ENCODE results near the gene STARD3. TPM values are rescaled to one million over a fixed set of nuclear protein-coding genes. Genes with fewer than 3 reads are reported as not detected.

The STARD3 gene
- total RNA-seq, 4 donors from 2014 or later = 102 to 212 (median 145) TPM

- Histone ChIP-seq H3K36me3 (peaks cover 0 to 13% (median 0%) of the 10 kb centered on the region in 3 donors), H3K4me1 (peaks cover 3 to 20% (median 10%) of the 10 kb centered on the region in 4 donors), H3K27me3 (no peaks in the 10 kb centered on the region), H3K9me3 (no peaks in the 10 kb centered on the region), H3K27ac (no peak overlapping the region), H3K4me3 (no peak overlapping the region)
- TF ChIP-seq POLR2A (IDR thresholded peaks at IDR 0.05) (no peak), CTCF (IDR thresholded peaks at IDR 0.05) (no peak)
- DNase-seq = no peak
These were observed 47.6 kb downstream of the STARD3 start for GRCh38 chr17:39684369-39685192.

GRCh38 chr17:39687101-39687545 lies 50.2 kb downstream of the STARD3 start:
- Histone ChIP-seq H3K36me3 (peaks cover 0 to 10% (median 0%) of the 10 kb centered on the region in 3 donors), H3K27ac (peak overlapping the region; percentile 80 to 97 (median 90)), H3K9me3 (no peaks in the 10 kb centered on the region), H3K4me3 (peak overlapping the region in 3 of 4 donors; percentile 68 to 80 (median 68)), H3K4me1 (peaks cover 0 to 15% (median 3%) of the 10 kb centered on the region in 4 donors), H3K27me3 (no peaks in the 10 kb centered on the region)
- no peak for TF ChIP-seq CTCF (IDR thresholded peaks at IDR 0.05)
- no peak for TF ChIP-seq POLR2A (IDR thresholded peaks at IDR 0.05)
- DNase-seq = no peak

GRCh38 chr17:39687546-39688474 lies 50.9 kb downstream of the STARD3 start, which contains the start of gene PGAP3:
Gene PGAP3 (minus strand): TSS chr17:39688057. CDS start chr17:39688014, 43 bp downstream.
- peak; percentile 91 to 95 (median 94) for DNase-seq
- Histone ChIP-seq H3K4me1 (peaks cover 0 to 15% (median 3%) of the 10 kb centered on the region in 4 donors), H3K9me3 (no peaks in the 10 kb centered on the region), H3K4me3 (peak within 1 kb of the TSS; percentile 65 to 80 (median 68)), H3K36me3 (peaks cover 0 to 10% (median 0%) of the 10 kb centered on the region in 3 donors), H3K27me3 (no peaks in the 10 kb centered on the region), H3K27ac (peak within 1 kb of the TSS; percentile 80 to 97 (median 90))
- no peak for TF ChIP-seq CTCF (IDR thresholded peaks at IDR 0.05)
- TF ChIP-seq POLR2A (IDR thresholded peaks at IDR 0.05) = peak; percentile 31 to 71

- no peak for DNase-seq
- peak overlapping the region; percentile 65 to 80 (median 68) for H3K4me3 ChIP-seq
These were observed 51.5 kb downstream of the STARD3 start for GRCh38 chr17:39688475-39688835.

More at GRCh38 chr17:39688475-39688835, 51.5 kb downstream of the STARD3 start:
- Histone ChIP-seq H3K36me3 (peaks cover 0 to 10% (median 0%) of the 10 kb centered on the region in 3 donors), H3K27ac (peak overlapping the region; percentile 80 to 97 (median 90)), H3K9me3 (no peaks in the 10 kb centered on the region), H3K4me1 (peaks cover 0 to 15% (median 3%) of the 10 kb centered on the region in 4 donors), H3K27me3 (no peaks in the 10 kb centered on the region)
- TF ChIP-seq CTCF (IDR thresholded peaks at IDR 0.05) (no peak), POLR2A (IDR thresholded peaks at IDR 0.05) (no peak)

Measured in Peyer's patch (tissue), 4 donors.